Calu3 (cell line): ENCODE data around the gene NAALAD2. TPM values are rescaled to one million over a fixed set of nuclear protein-coding genes. Genes with fewer than 3 reads are reported as not detected.

ENCODE experiments used
- BruUV-seq: library from RNA; stranded (reverse); fragments of 400-500 nt; replicated peaks from 2 replicates; lab custom pipeline; 2021; lab: Mats Ljungman, UMichigan
- CTCF ChIA-PET: fragments of 300-600 bp; sonication (Branson Sonifier 250); formaldehyde crosslinking; loops from one replicate; lab custom pipeline; 2022; ENCODE audit warnings: antibody characterized with exemption; lab: Charles Lee
- DNase-seq: peaks from one replicate; pipeline ENCODE4 v3.0.0; 2022
- H3K27ac Mint-ChIP-seq: one replicate; pipeline ENCODE4 v1.8.0; 2022; ENCODE audit warnings: mixed read lengths; ENCODE audit not compliant: unreplicated experiment
- H3K27me3 Mint-ChIP-seq: one replicate; pipeline ENCODE4 v1.8.0; 2022; ENCODE audit warnings: mixed read lengths; ENCODE audit not compliant: unreplicated experiment
- H3K36me3 Mint-ChIP-seq: one replicate; pipeline ENCODE4 v1.8.0; 2022; ENCODE audit warnings: mild to moderate bottlenecking, moderate library complexity, mixed read lengths; ENCODE audit not compliant: insufficient read depth, unreplicated experiment
- H3K4me1 Mint-ChIP-seq: one replicate; pipeline ENCODE4 v1.8.0; 2022; ENCODE audit warnings: mild to moderate bottlenecking, low read depth, mixed read lengths; ENCODE audit not compliant: unreplicated experiment
- H3K4me3 Mint-ChIP-seq: one replicate; pipeline ENCODE4 v1.8.0; 2022; ENCODE audit warnings: mild to moderate bottlenecking, low read depth, moderate library complexity, mixed read lengths; ENCODE audit not compliant: unreplicated experiment
- H3K9me3 Mint-ChIP-seq: one replicate; pipeline ENCODE4 v1.8.0; 2022; ENCODE audit warnings: low read depth, mixed read lengths; ENCODE audit not compliant: unreplicated experiment
- intact Hi-C: fragments of 100-400 bp; cut with micrococcal nuclease; formaldehyde crosslinking; loops from one replicate; pipeline ENCODE4 v1.10.0; 2022; ENCODE audit not compliant: unreplicated experiment
- total RNA-seq: library from RNA; stranded (reverse); gene quantifications from 2 replicates; pipeline ENCODE4 v1.2.3, GENCODE V29; 2022
- TF ChIP-seq, protein P1 (sequence below): fragments of 200-600 bp; IDR thresholded peaks from one replicate; pipeline ENCODE4 v1.8.0; 2022; ENCODE audit warnings: antibody characterized with exemption; ENCODE audit not compliant: unreplicated experiment

Gene NAALAD2
- total RNA-seq, 1 experiment from 2014 or later: 0.38 TPM

DNA sequence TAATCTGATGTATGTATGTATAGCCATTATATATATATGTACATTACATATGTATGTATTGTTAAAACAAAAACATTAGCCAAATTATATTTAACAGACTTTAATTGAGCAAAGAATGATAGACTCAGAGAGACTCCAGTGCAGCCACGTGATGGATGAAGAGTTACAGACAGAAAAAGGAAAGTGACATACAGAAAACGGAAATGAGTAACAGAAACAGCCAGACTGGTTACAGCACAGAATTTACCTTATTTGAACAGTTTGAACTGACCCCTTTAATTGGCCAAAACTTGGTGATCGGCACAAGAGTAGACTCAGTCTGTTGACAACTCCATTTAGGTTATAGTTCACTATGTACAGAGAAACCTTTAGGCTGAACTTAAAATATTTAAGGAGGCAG, 53.4 kb downstream of the NAALAD2 start:
- no peak for DNase-seq
- CTCF ChIA-PET: no interaction called here
- no TSS peak for BruUV-seq
- TF ChIP-seq, protein P1, sequence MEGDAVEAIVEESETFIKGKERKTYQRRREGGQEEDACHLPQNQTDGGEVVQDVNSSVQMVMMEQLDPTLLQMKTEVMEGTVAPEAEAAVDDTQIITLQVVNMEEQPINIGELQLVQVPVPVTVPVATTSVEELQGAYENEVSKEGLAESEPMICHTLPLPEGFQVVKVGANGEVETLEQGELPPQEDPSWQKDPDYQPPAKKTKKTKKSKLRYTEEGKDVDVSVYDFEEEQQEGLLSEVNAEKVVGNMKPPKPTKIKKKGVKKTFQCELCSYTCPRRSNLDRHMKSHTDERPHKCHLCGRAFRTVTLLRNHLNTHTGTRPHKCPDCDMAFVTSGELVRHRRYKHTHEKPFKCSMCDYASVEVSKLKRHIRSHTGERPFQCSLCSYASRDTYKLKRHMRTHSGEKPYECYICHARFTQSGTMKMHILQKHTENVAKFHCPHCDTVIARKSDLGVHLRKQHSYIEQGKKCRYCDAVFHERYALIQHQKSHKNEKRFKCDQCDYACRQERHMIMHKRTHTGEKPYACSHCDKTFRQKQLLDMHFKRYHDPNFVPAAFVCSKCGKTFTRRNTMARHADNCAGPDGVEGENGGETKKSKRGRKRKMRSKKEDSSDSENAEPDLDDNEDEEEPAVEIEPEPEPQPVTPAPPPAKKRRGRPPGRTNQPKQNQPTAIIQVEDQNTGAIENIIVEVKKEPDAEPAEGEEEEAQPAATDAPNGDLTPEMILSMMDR: no peak
- Mint-ChIP-seq H3K4me1 (no peaks in the 10 kb centered on the region), H3K27ac (no peak overlapping the region), H3K36me3 (peaks cover 5% of the 10 kb centered on the region), H3K9me3 (no peaks in the 10 kb centered on the region), H3K27me3 (no peaks in the 10 kb centered on the region), H3K4me3 (no peak overlapping the region)
- intact Hi-C loops: no loop called here

DNA sequence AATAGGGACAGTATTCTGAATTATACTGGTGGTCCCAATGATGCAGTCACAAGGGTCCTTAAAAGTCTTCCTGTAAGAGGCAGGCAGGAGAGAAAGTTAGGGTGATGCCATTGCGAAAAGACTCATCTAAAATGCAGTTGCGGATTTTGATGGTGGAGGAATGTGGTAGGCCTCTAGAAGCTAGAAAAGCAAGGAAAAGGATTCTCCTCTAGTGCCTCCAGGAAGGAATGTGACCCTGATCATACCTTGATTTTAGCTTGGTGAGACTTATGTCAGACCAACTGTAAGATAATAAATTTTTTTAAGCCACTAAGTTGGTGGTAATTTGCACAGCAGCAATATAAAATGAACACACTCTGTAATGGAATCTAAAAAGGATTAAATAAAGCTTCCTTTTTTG, 54.5 kb downstream of the NAALAD2 start:
- TF ChIP-seq, protein P1: no peak
- Mint-ChIP-seq H3K4me3 (no peak overlapping the region), H3K9me3 (no peaks in the 10 kb centered on the region), H3K36me3 (peaks cover 5% of the 10 kb centered on the region), H3K4me1 (no peaks in the 10 kb centered on the region), H3K27me3 (no peaks in the 10 kb centered on the region), H3K27ac (no peak overlapping the region)
- CTCF ChIA-PET: no interaction called here
- intact Hi-C loops: no loop called here
- DNase-seq: no peak
- BruUV-seq: no TSS peak

DNA sequence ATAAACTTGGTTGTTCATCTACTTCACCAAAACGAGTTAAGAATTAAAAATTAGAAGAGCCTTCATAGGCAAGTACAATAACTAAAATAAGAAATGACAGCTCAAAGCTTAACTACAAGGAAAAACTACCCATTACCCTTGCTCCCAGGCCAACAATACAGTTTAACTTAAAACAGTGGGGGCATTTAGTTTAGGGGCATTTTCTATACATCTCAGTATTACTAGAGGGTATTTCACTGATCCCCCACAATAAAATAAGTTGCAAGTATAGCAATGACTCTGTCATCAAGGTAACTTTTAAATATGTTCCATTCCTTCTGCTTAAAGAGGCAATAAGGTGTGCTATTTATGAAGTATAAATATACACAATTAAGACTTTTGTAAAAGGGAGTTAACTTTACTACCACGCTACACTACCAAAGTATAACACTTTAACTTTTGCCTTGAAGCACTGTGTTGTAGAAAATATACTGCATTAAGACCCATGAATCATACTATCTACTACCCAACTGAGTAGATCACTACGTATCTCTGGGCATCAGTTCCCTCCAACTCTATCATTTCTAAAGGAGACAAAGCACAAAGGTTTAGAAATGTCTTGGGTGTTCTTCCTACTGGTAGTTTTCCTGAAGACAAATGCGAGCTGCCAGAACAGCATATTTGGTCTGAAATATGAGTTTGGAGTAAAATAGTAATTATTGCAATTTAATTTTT, 58.6 kb downstream of the NAALAD2 start:
- H3K36me3 Mint-ChIP-seq: peaks cover 5% of the 10 kb centered on the region
- H3K4me1 Mint-ChIP-seq: no peaks in the 10 kb centered on the region
- H3K9me3 Mint-ChIP-seq: no peaks in the 10 kb centered on the region
- no TSS peak for BruUV-seq
- no peaks in the 10 kb centered on the region for H3K27me3 Mint-ChIP-seq
- intact Hi-C loops: no loop called here
- no peak overlapping the region for H3K27ac Mint-ChIP-seq
- CTCF ChIA-PET: no interaction called here
- no peak for DNase-seq
- TF ChIP-seq, protein P1: no peak
- no peak overlapping the region for H3K4me3 Mint-ChIP-seq

DNA sequence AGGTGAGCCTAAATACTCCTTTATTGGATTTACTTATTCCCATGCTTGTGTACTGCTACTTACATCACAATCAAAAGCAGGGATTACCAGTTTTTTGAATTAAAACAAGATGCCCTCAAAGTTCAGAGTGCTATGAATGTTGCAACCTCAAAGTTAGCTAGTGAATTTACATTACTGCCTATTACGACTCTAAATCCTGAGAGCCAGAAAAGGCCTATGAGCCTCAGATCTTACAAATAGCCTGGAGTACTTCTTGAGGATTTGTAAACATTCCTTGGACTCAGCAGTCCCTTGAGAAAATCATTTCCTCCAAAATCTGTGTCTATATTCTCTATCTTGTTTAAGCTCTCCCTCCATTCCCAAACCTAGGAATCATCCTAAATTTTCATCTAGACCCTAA, 62.9 kb downstream of the NAALAD2 start:
- intact Hi-C loops: no loop called here
- Mint-ChIP-seq H3K4me3 (no peak overlapping the region), H3K4me1 (no peaks in the 10 kb centered on the region), H3K27me3 (no peaks in the 10 kb centered on the region), H3K27ac (peak overlapping the region; percentile 41), H3K9me3 (no peaks in the 10 kb centered on the region), H3K36me3 (peaks cover 8% of the 10 kb centered on the region)
- BruUV-seq: no TSS peak
- no peak for DNase-seq
- TF ChIP-seq, protein P1: no peak
- CTCF ChIA-PET: no interaction called here
